Type B pancreatic cell (in vitro differentiated cells): Measurements from ENCODE around the gene MN1. TPM values are rescaled to one million over a fixed set of nuclear protein-coding genes. Genes with fewer than 3 reads are reported as not detected.

Experiments used
- DNase-seq: peaks from one replicate; pipeline ENCODE4 v3.0.0; 2021; ENCODE audit warnings: mixed read lengths; ENCODE audit not compliant: unreplicated experiment; ENCODE audit errors: extremely low spot score
- H3K27ac Mint-ChIP-seq: 2 replicates; pipeline ENCODE4 v1.8.0; 2021; ENCODE audit warnings: mild to moderate bottlenecking, mixed read lengths
- H3K27me3 Mint-ChIP-seq: 2 replicates; pipeline ENCODE4 v1.8.0; 2021; ENCODE audit warnings: mixed read lengths
- H3K36me3 Mint-ChIP-seq: 2 replicates; pipeline ENCODE4 v1.8.0; 2021; ENCODE audit warnings: mixed read lengths
- H3K4me1 Mint-ChIP-seq: one replicate; pipeline ENCODE4 v1.8.0; 2021; ENCODE audit warnings: mixed read lengths; ENCODE audit not compliant: unreplicated experiment
- H3K4me3 Mint-ChIP-seq: 2 replicates; pipeline ENCODE4 v1.8.0; 2021; ENCODE audit warnings: mild to moderate bottlenecking, mixed read lengths
- H3K9me3 Mint-ChIP-seq: 2 replicates; pipeline ENCODE4 v1.8.0; 2021; ENCODE audit warnings: mixed read lengths
- CTCF ChIP-seq: fragments of 200-600 bp; sonication (generic); conservative IDR thresholded peaks from 2 replicates; pipeline ENCODE4 v1.5.0; 2021; ENCODE audit warnings: antibody characterized with exemption, mild to moderate bottlenecking
- total RNA-seq: library from RNA; stranded (reverse); gene quantifications from 2 replicates; pipeline ENCODE4 v1.2.1, GENCODE V29; 2021; ENCODE audit warnings: low replicate concordance

MN1 gene
- total RNA-seq, 1 donor from 2014 or later: 17.0 TPM

GRCh38 chr22:27713461-27713860, 88.1 kb downstream of the MN1 start:
- Mint-ChIP-seq H3K9me3 (peaks cover 3% of the 10 kb centered on the region), H3K27me3 (peaks cover 17% of the 10 kb centered on the region), H3K4me3 (no peak overlapping the region), H3K4me1 (peaks cover 20% of the 10 kb centered on the region), H3K36me3 (no peaks in the 10 kb centered on the region), H3K27ac (peak overlapping the region; percentile 33)
- DNase-seq: no peak
- no peak for TF ChIP-seq CTCF

GRCh38 chr22:27711756-27712155, 89.8 kb downstream of the MN1 start:
- H3K27me3 Mint-ChIP-seq: peaks cover 17% of the 10 kb centered on the region
- peaks cover 14% of the 10 kb centered on the region for H3K4me1 Mint-ChIP-seq
- H3K36me3 Mint-ChIP-seq: no peaks in the 10 kb centered on the region
- DNase-seq: no peak
- TF ChIP-seq CTCF: no peak
- H3K9me3 Mint-ChIP-seq: peaks cover 3% of the 10 kb centered on the region
- H3K27ac Mint-ChIP-seq: no peak overlapping the region
- no peak overlapping the region for H3K4me3 Mint-ChIP-seq

- H3K9me3 Mint-ChIP-seq: no peaks in the 10 kb centered on the region
- no peaks in the 10 kb centered on the region for H3K36me3 Mint-ChIP-seq
- H3K27ac Mint-ChIP-seq: peak overlapping the region; percentile 50
Observed at GRCh38 chr22:27711012-27711411, 90.5 kb downstream of the MN1 start.

GRCh38 chr22:27709919-27710675, 91.5 kb downstream of the MN1 start:
- peaks cover 26% of the 10 kb centered on the region for H3K4me1 Mint-ChIP-seq
- H3K27ac Mint-ChIP-seq: no peak overlapping the region
- TF ChIP-seq CTCF: no peak
- no peaks in the 10 kb centered on the region for H3K36me3 Mint-ChIP-seq
- H3K9me3 Mint-ChIP-seq: no peaks in the 10 kb centered on the region
- no peak overlapping the region for H3K4me3 Mint-ChIP-seq
- H3K27me3 Mint-ChIP-seq: peaks cover 19% of the 10 kb centered on the region
- no peak for DNase-seq

More at GRCh38 chr22:27711012-27711411, 90.5 kb downstream of the MN1 start:
- Mint-ChIP-seq H3K4me1 (peaks cover 16% of the 10 kb centered on the region), H3K4me3 (no peak overlapping the region), H3K27me3 (peaks cover 19% of the 10 kb centered on the region)
- TF ChIP-seq CTCF: no peak
- no peak for DNase-seq

GRCh38 chr22:27706489-27706888, 95.1 kb downstream of the MN1 start:
- DNase-seq: no peak
- H3K27ac Mint-ChIP-seq: no peak overlapping the region
- H3K9me3 Mint-ChIP-seq: no peaks in the 10 kb centered on the region
- H3K4me1 Mint-ChIP-seq: peaks cover 16% of the 10 kb centered on the region
- H3K4me3 Mint-ChIP-seq: no peak overlapping the region
- TF ChIP-seq CTCF: no peak
- peaks cover 14% of the 10 kb centered on the region for H3K27me3 Mint-ChIP-seq
- H3K36me3 Mint-ChIP-seq: no peaks in the 10 kb centered on the region
